ENCODE measurements around the gene MROH8.

DNA sequence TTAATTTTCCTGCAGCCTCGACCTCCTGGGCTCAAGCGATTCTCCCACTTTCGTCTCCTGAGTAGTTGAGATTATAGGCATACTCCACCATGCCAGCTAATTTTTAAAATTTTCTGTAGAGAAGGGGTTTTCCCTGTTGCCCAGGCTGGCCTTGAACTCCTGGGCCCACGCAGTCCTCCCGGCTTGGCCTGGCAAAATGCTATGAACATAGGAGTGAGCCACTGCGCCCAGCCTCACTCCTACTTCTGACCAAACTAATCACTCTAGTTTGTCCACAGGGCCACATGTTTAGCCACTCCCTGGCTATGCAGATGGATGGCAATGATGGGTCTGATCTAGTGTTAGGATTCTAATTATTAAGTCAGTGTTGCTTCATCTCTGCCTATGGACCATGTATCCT, 32.1 kb downstream of the MROH8 start:
- TF ChIP-seq CTCF (tag by site-specific recombination; IDR thresholded peaks at IDR 0.05) (no peak), YY1 (tag by site-specific recombination; IDR thresholded peaks at IDR 0.05) (no peak), KLF1 (tag by site-specific recombination; IDR thresholded peaks at IDR 0.05) (no peak), ZNF26 (tag by site-specific recombination; IDR thresholded peaks at IDR 0.05) (no peak), ZNF274 (IDR thresholded peaks at IDR 0.05; ENCODE audit: low read length) (no peak), ZNF274 (tag by site-specific recombination; IDR thresholded peaks at IDR 0.05; ENCODE audit: borderline replicate concordance) (no peak), ZNF548 (tag by site-specific recombination; IDR thresholded peaks at IDR 0.05) (no peak), ZNF639 (tag by site-specific recombination; IDR thresholded peaks at IDR 0.05) (no peak), ZNF121 (tag by site-specific recombination; IDR thresholded peaks at IDR 0.05) (no peak), ZNF518A (tag by site-specific recombination; conservative IDR thresholded peaks at IDR 0.05; ENCODE audit: low read depth) (no peak), REPIN1 (tag by site-specific recombination; IDR thresholded peaks at IDR 0.05; ENCODE audit: low read depth) (no peak), ZNF140 (tag by site-specific recombination; IDR thresholded peaks at IDR 0.05) (no peak), ZBTB20 (tag by site-specific recombination; IDR thresholded peaks at IDR 0.05) (no peak)
